Epithelial cell of alveolus of lung (primary cell): ENCODE data around the gene TBC1D26. TPM values are rescaled to one million over a fixed set of nuclear protein-coding genes. Genes with fewer than 3 reads are reported as not detected.

Experiments
- total RNA-seq: library from RNA; depleted of rRNA; stranded (reverse); fragments of >200 nt; gene quantifications from 2 replicates; pipeline ENCODE4 v1.2.1, GENCODE V29; 2015

The TBC1D26 gene
- 0.24 TPM in 1 of 2 replicates, not detected in the other for total RNA-seq

DNA sequence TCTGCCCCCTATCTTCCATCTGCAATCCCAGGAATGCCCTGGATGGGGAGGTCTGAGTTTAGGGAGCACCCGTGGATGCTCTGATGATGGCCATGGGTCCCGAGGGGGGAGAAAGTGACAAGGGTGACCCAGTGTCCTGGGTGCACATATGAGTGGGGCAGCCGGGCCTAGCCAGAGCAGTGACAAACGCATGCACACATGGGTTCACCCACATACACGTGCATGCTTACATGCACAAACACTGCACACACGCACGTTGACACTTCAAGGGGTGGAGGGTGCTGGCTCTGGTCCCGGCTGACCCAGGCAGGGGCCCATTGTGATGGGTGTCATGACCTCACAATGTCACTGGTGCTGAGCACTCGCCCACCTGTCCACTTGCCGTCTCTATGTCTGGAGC lies at the start of gene TBC1D26:
Gene TBC1D26 (plus strand): TSS at position 384 of the 400 bp plus-strand sequence. CDS start 3,066 bp downstream, outside the sequence.

DNA sequence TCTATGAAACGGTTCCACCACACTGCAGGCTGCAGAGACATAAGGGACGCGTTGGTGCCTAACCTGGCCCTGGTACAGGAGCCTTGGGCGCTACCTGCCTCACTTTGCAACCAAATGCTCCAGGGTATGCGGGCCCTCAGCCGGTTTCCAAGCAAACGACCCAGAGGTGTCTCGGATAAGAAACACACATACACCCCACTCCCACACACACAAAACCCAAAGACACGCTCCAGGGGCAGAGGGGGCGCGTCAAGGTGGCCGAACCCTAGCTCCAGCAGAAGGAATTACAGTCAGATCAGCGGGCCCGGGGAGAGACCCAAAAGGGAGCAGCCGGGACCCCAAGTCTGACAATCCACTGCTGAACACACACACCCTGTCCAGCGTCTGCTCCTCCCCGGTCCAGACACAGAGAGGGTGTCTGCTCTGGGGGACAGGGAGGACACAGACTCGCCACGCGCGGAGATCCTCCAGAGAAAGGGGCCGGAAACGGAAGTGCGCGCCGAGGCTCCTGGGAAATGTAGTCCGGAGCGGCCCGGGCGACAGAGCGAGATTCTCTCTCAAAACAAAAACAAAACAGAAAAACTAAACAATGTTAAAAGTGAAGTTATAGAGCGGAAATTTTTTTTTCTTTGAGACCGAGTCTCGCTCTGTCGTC lies 48.1 kb upstream of the TBC1D26 start, which contains the start of gene TRIM16:
Gene TRIM16 (minus strand): TSS at position 488 of the 655 bp plus-strand sequence. CDS start 32,702 bp downstream, outside the sequence.

DNA sequence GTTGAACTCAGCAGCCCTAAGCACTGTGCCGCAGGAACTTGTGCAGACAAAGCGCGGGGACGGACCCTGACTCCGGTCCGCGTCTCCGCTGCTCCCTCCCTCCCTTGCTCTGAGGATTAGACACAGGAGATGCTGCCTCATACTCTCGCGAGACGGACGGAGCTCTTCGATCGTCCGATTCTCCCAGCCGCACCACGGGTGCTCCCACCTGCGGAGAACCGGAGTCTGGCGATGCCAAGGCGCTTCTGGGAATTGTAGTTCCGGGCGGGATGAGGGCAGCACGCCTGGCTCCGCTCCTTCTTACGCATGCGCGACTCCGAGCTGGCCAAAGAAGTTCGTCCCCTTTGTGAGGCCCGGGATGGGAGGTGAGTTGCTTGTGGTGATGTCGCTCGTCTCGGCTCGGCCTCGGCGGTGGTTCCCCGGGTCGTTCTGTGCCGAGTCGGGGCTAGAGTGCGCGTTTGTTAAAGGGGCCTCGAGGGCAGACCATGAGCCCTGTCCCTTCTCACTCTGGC lies 32.6 kb upstream of the TBC1D26 start, which contains the start of gene ZNF286A:
Gene ZNF286A (plus strand): TSS at position 340 of the 512 bp plus-strand sequence. CDS start 578 bp downstream, outside the sequence.

Other genes starting within 250 kb of the TBC1D26 start
- gene TVP23C, start 168.8 kb upstream of the TBC1D26 start, total RNA-seq, result 5.2 and 9.3 TPM in 2 replicates
- gene FBXW10B, start 112.6 kb upstream of the TBC1D26 start, total RNA-seq, result 0.13 TPM in 1 of 2 replicates, not detected in the other
- 23.1 and 33.1 TPM in 2 replicates for gene TRIM16, start 48.0 kb upstream of the TBC1D26 start, total RNA-seq
- gene ZNF286A, start 32.5 kb upstream of the TBC1D26 start, total RNA-seq, result 26.2 and 60.8 TPM in 2 replicates
- 14.9 and 21.6 TPM in 2 replicates for gene ADORA2B, start 212.8 kb downstream of the TBC1D26 start, total RNA-seq